ENCODE data around the gene CDT1.

DNA sequence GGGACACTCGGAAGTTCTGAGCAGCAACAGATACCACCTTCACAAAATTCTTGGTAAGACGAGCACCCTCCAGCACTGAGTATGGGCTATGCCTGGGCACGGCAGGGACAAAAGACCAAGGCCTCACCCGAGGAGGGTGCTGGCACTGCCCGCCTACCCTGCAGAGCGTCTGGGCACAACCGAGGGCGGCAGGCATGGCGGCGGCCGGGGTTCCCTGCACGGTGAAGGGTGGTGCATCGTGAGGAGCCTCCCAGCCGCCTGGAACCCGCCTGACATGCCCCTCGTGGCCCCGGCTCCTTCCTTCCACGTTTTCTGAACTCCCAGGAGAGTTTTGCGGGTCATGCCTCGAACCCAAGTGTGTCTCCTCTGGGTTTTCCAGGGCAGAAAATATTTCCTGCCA lies 34.2 kb downstream of the CDT1 start:
- no peak for TF ChIP-seq NFIC (IDR thresholded peaks at IDR 0.05; ENCODE audit: low read depth, low read length)
- no peak for TF ChIP-seq EZH2 (IDR thresholded peaks at IDR 0.05; ENCODE audit: borderline replicate concordance, control insufficient read depth, low read depth, low read length)
- no peak for TF ChIP-seq POLR2A (IDR thresholded peaks at IDR 0.05; ENCODE audit: low read depth, low read length)
- TF ChIP-seq CREB1 (IDR thresholded peaks at IDR 0.05; ENCODE audit: low read depth) = no peak
